Measurements from ENCODE around the gene DNTT.

Gene DNTT

DNA sequence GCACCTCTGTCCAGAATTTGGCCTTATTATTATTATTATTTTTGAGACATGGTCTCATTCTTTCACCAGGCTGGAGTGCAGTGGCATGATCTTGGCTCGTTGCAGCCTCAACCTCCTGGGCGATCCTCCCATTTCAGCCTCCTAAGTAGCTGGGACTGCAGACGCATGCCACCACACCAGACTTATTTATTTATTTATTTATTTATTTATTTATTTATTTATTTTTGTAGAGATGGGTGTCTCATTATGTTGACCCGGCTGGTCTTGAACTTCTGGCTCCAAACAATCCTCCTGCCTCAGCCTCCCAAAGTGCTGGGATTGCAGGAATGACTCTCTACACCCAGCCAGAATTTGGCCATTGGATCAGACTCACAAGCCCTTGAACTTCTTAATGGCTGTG is 39.3 kb upstream of the DNTT start:
- H3K9me3 ChIP-seq (ENCODE audit: severe bottlenecking), result no peaks in the 10 kb centered on the region
- no peaks in the 10 kb centered on the region for H3K27me3 ChIP-seq (ENCODE audit: insufficient read depth, poor library complexity, severe bottlenecking)
- no peaks in the 10 kb centered on the region for H3K36me3 ChIP-seq (ENCODE audit: low read depth)
- H3K4me3 ChIP-seq (ENCODE audit: severe bottlenecking), result no peak overlapping the region
- DNase-seq (ENCODE audit: low spot score) (no peak), ATAC-seq (ENCODE audit: low read depth) (no peak)
- peaks cover 10% of the 10 kb centered on the region for H3K4me1 ChIP-seq (ENCODE audit: insufficient read depth, poor library complexity, severe bottlenecking)
- TF ChIP-seq, protein P1, sequence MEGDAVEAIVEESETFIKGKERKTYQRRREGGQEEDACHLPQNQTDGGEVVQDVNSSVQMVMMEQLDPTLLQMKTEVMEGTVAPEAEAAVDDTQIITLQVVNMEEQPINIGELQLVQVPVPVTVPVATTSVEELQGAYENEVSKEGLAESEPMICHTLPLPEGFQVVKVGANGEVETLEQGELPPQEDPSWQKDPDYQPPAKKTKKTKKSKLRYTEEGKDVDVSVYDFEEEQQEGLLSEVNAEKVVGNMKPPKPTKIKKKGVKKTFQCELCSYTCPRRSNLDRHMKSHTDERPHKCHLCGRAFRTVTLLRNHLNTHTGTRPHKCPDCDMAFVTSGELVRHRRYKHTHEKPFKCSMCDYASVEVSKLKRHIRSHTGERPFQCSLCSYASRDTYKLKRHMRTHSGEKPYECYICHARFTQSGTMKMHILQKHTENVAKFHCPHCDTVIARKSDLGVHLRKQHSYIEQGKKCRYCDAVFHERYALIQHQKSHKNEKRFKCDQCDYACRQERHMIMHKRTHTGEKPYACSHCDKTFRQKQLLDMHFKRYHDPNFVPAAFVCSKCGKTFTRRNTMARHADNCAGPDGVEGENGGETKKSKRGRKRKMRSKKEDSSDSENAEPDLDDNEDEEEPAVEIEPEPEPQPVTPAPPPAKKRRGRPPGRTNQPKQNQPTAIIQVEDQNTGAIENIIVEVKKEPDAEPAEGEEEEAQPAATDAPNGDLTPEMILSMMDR (IDR thresholded peaks at IDR 0.05; ENCODE audit: poor library complexity, severe bottlenecking), result no peak
- no peak overlapping the region for H3K27ac ChIP-seq (ENCODE audit: poor library complexity, severe bottlenecking)

DNA sequence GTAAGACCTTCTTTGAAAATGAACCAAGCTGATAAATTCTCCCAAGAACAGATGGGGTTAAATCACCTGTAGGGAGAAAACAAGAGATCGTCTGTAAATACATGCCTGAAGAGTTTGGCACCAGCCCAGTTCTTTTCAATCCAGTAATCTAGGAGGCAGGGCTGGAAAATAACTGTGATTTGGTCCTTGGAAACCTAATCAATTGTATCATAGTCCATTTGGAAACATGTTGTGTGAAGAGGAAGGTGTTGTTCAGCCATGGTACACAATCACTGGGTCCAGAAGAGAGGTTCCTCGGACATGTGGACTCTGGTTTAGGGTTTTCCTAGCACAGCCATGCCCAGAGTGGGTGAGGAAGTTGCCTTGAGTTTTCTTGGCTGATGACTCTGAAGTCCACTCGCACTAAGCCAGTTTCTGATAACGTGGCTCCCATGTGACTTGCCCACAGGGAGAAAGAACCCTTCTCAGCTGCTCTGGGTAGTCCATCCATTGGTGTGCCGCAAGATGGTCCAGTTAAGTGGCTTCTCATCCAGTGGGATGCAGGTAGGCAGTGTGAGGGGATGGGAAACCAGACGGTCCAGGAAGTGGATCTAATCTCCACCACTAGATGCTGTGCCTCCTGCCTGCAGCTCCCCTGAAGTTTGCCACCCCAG is 38.0 kb upstream of the DNTT start:
- Histone ChIP-seq H3K36me3 (ENCODE audit: low read depth) (no peaks in the 10 kb centered on the region), H3K27me3 (ENCODE audit: insufficient read depth, poor library complexity, severe bottlenecking) (no peaks in the 10 kb centered on the region), H3K4me1 (ENCODE audit: insufficient read depth, poor library complexity, severe bottlenecking) (peaks cover 10% of the 10 kb centered on the region), H3K4me3 (ENCODE audit: severe bottlenecking) (no peak overlapping the region), H3K9me3 (ENCODE audit: severe bottlenecking) (no peaks in the 10 kb centered on the region), H3K27ac (ENCODE audit: poor library complexity, severe bottlenecking) (no peak overlapping the region)
- no peak for DNase-seq (ENCODE audit: low spot score)
- TF ChIP-seq, protein P1 (IDR thresholded peaks at IDR 0.05; ENCODE audit: poor library complexity, severe bottlenecking), result no peak
- ATAC-seq (ENCODE audit: low read depth), result no peak

DNA sequence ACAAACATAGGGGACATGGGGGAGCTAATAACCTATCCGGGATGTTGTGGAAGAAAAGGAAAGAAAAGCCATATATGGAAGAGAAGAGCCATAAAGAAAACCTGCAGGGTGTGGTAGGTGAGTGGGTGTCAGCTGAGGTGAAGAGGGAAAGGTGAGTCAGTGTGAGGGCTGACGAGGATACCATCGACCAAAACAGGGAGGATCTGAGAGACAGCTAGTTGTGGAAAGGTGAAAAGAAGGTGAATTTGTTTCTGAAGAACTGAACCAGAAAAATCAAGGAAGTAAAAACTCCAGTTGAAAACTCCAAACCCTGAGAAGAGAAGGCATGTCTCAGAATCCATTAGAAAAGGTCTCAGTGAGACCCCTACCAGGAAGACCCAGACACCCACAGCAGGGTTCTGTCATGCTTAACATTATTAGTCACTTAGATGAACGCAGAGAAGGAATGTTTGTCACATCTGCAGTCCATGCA is 37.0 kb upstream of the DNTT start:
- H3K27me3 ChIP-seq (ENCODE audit: insufficient read depth, poor library complexity, severe bottlenecking), result no peaks in the 10 kb centered on the region
- DNase-seq (ENCODE audit: low spot score), result no peak
- ATAC-seq (ENCODE audit: low read depth), result peak; percentile 87
- TF ChIP-seq, protein P1 (IDR thresholded peaks at IDR 0.05; ENCODE audit: poor library complexity, severe bottlenecking), result no peak
- no peaks in the 10 kb centered on the region for H3K9me3 ChIP-seq (ENCODE audit: severe bottlenecking)
- no peak overlapping the region for H3K4me3 ChIP-seq (ENCODE audit: severe bottlenecking)
- peaks cover 13% of the 10 kb centered on the region for H3K4me1 ChIP-seq (ENCODE audit: insufficient read depth, poor library complexity, severe bottlenecking)
- H3K36me3 ChIP-seq (ENCODE audit: low read depth), result no peaks in the 10 kb centered on the region
- H3K27ac ChIP-seq (ENCODE audit: poor library complexity, severe bottlenecking), result no peak overlapping the region

DNA sequence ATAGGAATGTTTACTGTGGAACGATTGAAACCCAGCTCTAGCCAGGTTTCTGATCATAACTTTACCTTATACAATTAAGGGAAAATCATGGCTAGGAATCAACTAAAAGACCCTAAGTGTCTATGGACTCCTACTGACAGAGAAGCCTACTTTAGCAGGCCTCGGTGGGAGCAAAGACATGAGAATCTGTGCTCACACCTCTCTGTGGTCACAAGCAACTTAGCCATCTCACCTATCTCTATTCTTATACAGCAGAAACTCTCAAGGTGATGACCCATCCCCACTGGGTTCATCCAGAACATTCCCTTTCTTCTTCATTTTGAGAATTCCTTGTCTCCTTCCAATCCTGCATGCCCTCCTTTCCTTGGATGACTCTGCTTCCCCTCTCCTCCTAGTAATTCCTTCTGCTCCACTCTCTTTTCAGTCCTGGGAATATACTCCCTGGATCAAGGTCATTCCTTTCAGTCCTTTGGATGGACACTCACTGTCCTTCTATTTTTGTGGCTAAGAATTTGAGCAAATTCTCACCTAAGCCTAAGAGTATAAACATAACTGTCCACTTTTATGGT is 35.8 kb upstream of the DNTT start:
- H3K9me3 ChIP-seq (ENCODE audit: severe bottlenecking), result no peaks in the 10 kb centered on the region
- DNase-seq (ENCODE audit: low spot score) (no peak), ATAC-seq (ENCODE audit: low read depth) (no peak)
- no peak overlapping the region for H3K4me3 ChIP-seq (ENCODE audit: severe bottlenecking)
- peaks cover 13% of the 10 kb centered on the region for H3K4me1 ChIP-seq (ENCODE audit: insufficient read depth, poor library complexity, severe bottlenecking)
- no peaks in the 10 kb centered on the region for H3K27me3 ChIP-seq (ENCODE audit: insufficient read depth, poor library complexity, severe bottlenecking)
- TF ChIP-seq, protein P1 (IDR thresholded peaks at IDR 0.05; ENCODE audit: poor library complexity, severe bottlenecking), result no peak
- no peak overlapping the region for H3K27ac ChIP-seq (ENCODE audit: poor library complexity, severe bottlenecking)
- no peaks in the 10 kb centered on the region for H3K36me3 ChIP-seq (ENCODE audit: low read depth)
